HEK293T (cell line): Measurements from ENCODE around the gene VPS37B.

Experiments used
- FOXK2 ChIP-seq: fragments of 450-650 bp; IDR thresholded peaks from 2 replicates; pipeline ENCODE4 v1.6.1; 2016; ENCODE audit warnings: mild to moderate bottlenecking
- NFRKB ChIP-seq: fragments of 450-650 bp; IDR thresholded peaks from 2 replicates; pipeline ENCODE4 v1.6.1; 2016; ENCODE audit warnings: mild to moderate bottlenecking, moderate library complexity
- SP1 ChIP-seq: fragments of 450-650 bp; IDR thresholded peaks from 2 replicates; pipeline ENCODE4 v1.6.1; 2017
- TARDBP ChIP-seq: fragments of 450-650 bp; IDR thresholded peaks from 2 replicates; pipeline ENCODE4 v1.6.1; 2016
- ZNF384 ChIP-seq: fragments of 450-650 bp; IDR thresholded peaks from 2 replicates; pipeline ENCODE4 v1.6.1; 2016
- TF ChIP-seq, protein P1 (sequence below): fragments of 450-650 bp; IDR thresholded peaks from 2 replicates; pipeline ENCODE4 v1.6.1; 2016

DNA sequence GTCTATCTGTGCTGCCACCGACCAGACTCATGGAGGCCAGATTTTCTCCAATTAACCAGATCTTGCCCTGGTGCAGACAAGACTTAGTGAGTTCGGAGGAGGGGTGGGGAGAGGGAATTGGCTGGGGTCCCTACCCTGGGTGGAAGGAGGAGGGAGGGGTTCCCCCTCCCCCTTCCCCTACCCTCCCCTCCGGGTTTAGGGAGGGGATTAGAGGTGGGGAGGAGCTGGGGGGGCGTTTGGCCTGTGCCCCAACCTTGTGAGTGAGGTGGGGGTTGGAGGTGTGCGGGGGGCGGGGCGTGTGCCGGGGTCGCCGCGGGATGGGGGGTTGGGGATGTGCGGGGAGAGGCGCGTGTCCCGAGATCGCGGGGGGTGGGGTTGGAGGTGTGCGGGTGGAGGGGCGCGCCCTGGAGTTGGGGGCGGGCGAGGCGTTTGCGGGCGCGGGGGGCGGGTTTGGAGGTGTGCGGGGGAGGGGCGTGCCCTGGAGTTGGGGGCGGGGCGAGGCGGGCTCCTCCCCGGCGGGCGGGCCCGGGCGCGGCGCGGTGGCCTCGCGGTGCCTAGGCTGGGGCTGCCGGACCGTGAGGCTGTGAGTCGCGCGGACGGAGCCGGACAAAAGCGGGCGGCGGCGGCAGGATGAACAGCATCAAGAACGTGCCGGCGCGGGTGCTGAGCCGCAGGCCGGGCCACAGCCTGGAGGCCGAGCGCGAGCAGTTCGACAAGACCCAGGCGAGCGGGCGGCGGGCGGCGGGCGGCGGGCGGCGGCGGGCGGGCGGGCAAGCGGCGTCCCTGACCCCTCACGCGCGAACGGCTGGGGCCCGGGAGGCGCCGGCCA, 60.8 kb downstream of the VPS37B start, which contains the start of gene HIP1R:
- TF ChIP-seq TARDBP: no peak
- TF ChIP-seq SP1: no peak
- no peak for TF ChIP-seq ZNF384
- TF ChIP-seq FOXK2: no peak
- no peak for TF ChIP-seq NFRKB
- TF ChIP-seq, protein P1, sequence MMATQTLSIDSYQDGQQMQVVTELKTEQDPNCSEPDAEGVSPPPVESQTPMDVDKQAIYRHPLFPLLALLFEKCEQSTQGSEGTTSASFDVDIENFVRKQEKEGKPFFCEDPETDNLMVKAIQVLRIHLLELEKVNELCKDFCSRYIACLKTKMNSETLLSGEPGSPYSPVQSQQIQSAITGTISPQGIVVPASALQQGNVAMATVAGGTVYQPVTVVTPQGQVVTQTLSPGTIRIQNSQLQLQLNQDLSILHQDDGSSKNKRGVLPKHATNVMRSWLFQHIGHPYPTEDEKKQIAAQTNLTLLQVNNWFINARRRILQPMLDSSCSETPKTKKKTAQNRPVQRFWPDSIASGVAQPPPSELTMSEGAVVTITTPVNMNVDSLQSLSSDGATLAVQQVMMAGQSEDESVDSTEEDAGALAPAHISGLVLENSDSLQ: no peak
